Vagina (tissue), 2 donors: ENCODE measurements around the gene VENTX.

Experiments
- POLR2A ChIP-seq, 2 donors: fragments of 450-650 bp; IDR thresholded peaks; one replicate each; pipeline ENCODE4 v1.6.1; 2017; ENCODE audit warnings: antibody characterized with exemption in 2 of 2, mild to moderate bottlenecking in 2 of 2, moderate library complexity in 2 of 2
- POLR2AphosphoS5 ChIP-seq, 2 donors: sonication (generic); formaldehyde crosslinking; IDR thresholded peaks; one replicate each; pipeline ENCODE4 v1.9.0; 2017; ENCODE audit warnings: antibody characterized with exemption in 2 of 2, mild to moderate bottlenecking in 2 of 2, low read depth in 1 of 2; ENCODE audit not compliant: insufficient read depth in 1 of 2
- TF ChIP-seq, protein P1 (sequence below), 3 experiments: fragments of 450-650 bp in 2 of 3; fragments of 200-600 bp in 1 of 3; sonication (generic) in 1 of 3; IDR thresholded peaks; one replicate each; pipeline ENCODE4 v1.5.1; 2017 to 2019; ENCODE audit warnings: antibody characterized with exemption in 3 of 3, mild to moderate bottlenecking in 2 of 3, moderate library complexity in 2 of 3

DNA sequence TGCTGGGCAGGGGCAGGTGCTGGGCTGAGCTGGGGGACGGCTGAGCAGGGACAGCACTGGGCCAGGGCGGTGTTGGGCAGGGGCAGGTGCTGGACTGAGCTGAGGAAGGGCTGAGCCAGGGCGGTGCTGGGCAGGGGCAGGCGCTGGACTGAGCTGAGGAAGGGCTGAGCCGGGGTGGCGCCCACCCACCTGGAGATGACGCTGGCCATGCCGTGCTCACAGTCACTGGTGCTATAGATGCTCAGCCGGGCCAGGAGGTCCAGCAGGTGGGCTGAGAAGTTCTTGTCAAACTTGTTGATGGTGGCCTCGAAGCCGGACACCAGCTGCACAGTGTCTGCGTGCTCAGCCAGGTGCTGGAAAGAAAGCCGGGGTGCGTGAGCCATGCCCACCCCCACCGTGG is 43.4 kb downstream of the VENTX start:
- TF ChIP-seq, protein P1, sequence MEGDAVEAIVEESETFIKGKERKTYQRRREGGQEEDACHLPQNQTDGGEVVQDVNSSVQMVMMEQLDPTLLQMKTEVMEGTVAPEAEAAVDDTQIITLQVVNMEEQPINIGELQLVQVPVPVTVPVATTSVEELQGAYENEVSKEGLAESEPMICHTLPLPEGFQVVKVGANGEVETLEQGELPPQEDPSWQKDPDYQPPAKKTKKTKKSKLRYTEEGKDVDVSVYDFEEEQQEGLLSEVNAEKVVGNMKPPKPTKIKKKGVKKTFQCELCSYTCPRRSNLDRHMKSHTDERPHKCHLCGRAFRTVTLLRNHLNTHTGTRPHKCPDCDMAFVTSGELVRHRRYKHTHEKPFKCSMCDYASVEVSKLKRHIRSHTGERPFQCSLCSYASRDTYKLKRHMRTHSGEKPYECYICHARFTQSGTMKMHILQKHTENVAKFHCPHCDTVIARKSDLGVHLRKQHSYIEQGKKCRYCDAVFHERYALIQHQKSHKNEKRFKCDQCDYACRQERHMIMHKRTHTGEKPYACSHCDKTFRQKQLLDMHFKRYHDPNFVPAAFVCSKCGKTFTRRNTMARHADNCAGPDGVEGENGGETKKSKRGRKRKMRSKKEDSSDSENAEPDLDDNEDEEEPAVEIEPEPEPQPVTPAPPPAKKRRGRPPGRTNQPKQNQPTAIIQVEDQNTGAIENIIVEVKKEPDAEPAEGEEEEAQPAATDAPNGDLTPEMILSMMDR (IDR thresholded peaks at IDR 0.05): no peak
- TF ChIP-seq POLR2A (IDR thresholded peaks at IDR 0.05) (no peak), POLR2AphosphoS5 (IDR thresholded peaks at IDR 0.05; ENCODE audit: insufficient read depth in 1 of 2, low read depth in 1 of 2) (no peak)
